Hematopoietic multipotent progenitor cell treated with erythropoietin and hydrocortisone succinate and interleukin-3 and kit ligand, for 4 days (in vitro differentiated cells): ENCODE results near the gene FCSK.
"Not testable (repeated sequence)": the region's sequence is repeated elsewhere in the genome, so short reads cannot be mapped to it uniquely, and the experiment has no call there.

Source experiments
- DNase-seq: peaks from one replicate; pipeline ENCODE4 v3.0.0-alpha.2; 2015

The FCSK gene

GRCh38 chr16:70432356-70432722 is 22.1 kb upstream of the FCSK start:
- peak; percentile 44 for DNase-seq

- DNase-seq: peak; percentile 59
These were observed 21.5 kb upstream of the FCSK start for GRCh38 chr16:70432723-70433457.

GRCh38 chr16:70433458-70434103 is 20.8 kb upstream of the FCSK start:
- DNase-seq: peak; percentile 46

DNA sequence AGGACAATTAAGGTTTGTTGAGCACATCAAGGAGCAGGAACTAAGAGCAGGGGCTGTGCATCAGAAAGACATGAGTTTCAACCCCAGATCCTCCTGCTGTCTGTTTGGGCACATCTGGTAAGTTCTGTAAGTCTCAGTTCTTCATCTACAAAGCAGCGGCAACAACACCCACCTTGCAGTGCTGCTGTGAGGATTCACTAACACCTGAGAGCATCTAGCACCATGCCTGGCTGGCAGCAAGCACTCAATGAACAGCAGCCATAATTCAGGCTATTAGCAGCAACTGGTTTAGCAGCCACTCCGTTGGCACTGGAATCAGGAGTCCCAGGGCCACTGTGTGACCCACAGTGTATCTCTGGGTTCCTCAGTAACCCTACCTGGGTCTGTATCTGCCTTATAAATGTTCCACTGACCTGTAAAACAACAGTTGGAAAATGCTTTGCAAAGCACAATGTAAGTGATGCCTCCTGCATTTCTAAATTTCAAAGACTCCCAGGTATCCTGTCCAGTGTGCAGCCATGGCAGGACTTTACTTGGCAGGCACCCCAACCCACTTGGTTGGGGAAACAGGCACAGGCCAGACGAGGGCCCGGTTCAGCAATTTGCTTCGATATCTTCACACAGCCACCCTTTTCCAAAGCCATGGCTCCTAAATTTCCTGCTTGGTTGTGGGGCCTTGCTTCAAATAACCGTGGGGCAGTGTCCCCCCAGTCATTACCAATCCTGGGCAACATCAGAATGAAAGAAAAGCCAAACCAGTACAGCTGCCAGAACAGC is 19.7 kb upstream of the FCSK start:
- no peak for DNase-seq

- no peak for DNase-seq
These were observed 17.3 kb upstream of the FCSK start for GRCh38 chr16:70437017-70437581.

- peak; percentile 49 for DNase-seq
These were observed 16.5 kb upstream of the FCSK start for GRCh38 chr16:70437582-70438557.

- peak; percentile 40 for DNase-seq
These were observed 15.8 kb upstream of the FCSK start for GRCh38 chr16:70438585-70438968.

DNA sequence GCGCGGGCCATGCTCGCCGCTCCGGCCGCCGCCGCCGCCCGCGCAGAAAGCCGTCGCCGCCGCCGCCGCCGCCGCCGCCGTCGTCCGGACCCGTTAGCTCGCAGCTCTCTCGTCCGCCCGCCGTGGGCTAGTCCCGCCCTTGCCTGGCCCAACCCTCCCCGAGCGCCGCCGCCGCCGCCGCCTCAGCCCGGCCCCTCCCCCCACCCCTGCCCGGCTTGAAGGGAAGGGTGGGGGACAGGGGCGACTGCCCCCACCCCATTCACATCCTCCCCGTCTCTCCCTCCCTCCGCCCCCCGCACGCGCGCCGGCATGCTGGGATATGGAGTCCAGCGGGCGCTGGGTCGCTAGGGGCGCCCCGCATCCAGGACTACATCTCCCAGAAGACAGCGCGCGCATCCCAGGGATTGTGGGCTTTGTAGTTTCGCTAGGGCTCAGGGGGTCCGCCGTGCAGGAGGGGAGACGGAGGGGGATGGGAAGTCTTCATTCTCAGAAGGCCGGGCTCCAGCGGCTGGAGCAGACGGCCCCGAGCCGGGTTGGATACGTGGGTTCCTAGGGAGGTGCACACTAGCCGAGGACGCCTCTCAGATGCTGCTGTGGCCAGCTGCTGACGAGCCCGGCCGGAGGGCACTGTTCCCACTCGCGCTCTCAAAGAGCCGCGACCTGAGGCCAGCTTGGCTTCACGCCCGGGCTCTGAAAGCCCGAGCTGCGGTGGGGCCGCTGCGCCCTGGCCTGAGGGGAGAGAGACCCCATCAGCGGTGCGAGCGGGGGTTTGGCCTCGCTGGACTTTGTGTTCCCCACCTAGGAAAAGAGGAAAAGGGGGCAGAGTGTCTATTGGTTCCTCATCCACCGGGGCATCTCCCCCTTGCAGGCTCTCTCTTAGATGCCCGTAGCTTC is 15.2 kb upstream of the FCSK start, which contains the start of gene ST3GAL2:
ST3GAL2 (minus strand) TSS at position 132 of the 894 bp plus-strand sequence. CDS start 40,570 bp downstream, outside the sequence.
- peak; percentile 97 for DNase-seq

DNA sequence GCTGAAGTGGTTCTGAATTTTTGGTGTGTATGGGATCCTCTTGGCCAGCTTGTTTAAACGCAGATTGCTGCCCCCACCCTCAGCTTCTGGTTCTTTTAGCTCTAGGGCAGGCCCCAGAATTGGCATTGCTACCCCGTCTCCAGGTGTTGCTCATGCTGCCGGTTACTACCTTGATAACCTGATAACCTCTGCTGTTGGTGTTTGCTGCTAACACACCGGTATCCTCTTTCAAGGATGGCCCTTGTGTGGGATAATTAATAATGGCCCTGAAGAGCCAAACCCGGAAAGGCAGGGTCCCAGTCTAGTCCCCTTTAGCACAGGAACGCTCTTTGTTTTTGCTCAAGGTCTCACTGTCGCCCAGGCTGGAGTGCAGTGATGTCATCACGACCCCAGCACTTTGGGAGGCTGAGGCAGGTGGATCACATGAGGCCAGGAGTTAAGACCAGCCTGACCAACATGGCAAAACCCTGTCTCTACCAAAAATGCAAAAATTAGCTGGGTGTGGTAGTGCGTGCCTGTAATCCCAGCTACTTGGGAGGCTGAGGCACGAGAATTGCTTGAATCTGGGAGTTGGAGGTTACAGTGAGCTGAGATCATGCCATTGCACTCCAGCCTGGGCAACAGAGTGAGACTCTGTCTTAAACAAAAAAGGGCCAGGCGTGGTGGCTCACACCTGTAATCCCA is 14.2 kb upstream of the FCSK start:
- no peak for DNase-seq

- no peak for DNase-seq
These were observed 12.9 kb upstream of the FCSK start for GRCh38 chr16:70441406-70441990.

- no peak for DNase-seq
These were observed 12.1 kb upstream of the FCSK start for GRCh38 chr16:70442344-70442743.

- DNase-seq: peak; percentile 56
These were observed 9.9 kb upstream of the FCSK start for GRCh38 chr16:70444249-70445063.

GRCh38 chr16:70448075-70448474 is 6.3 kb upstream of the FCSK start:
- no peak for DNase-seq

DNA sequence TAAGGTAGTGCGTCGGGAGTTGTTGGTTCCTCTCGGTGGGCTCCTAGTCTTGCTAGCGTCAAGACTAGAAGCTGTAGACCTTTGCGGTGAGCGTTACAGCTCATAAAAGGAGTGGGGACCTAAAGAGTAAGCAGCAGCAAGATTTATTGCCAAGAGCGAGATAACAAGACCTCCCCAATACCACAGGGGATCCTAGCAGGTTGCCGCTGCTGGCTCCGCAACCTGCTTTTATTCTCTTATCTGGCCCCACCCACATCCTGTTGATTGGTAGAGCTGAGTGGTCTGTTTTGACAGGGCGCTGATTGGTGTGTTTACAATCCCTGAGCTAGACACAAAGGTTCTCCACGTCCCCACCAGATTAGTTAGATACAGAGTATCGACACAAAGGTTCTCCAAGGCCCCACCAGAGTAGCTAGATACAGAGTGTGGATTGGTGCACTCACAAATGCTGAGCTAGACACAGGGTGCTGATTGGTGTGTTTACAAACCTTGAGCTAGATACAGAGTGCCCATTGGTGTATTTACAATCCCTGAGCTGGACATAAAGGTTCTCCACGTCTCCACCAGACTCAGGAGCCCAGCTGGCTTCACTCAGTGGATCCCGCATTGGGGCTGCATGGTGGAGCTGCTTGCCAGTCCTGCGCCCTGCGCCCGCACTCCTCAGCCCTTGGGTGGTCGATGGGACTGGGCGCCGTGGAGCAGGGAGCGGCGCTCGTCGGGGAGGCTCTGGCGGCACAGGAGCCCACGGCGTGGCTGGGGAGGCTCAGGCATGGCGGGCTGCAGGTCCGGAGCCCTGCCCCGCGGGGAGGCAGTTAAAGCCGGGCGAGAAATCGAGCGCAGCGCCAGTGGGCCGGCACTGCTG is 4.0 kb upstream of the FCSK start:
- DNase-seq: peak; percentile 50

GRCh38 chr16:70451004-70451340 is 3.4 kb upstream of the FCSK start:
- DNase-seq: not testable (repeated sequence)

GRCh38 chr16:70453117-70453891 is 1.1 kb upstream of the FCSK start:
- DNase-seq: no peak

- no peak for DNase-seq
These were observed 538 bp upstream of the FCSK start for GRCh38 chr16:70453892-70454221.

GRCh38 chr16:70455910-70456309 is 1.5 kb downstream of the FCSK start:
- peak; percentile 29 for DNase-seq
